ENCODE results near the gene KCNJ10.
A peak's percentile ranks its signal among the peaks of the same experiment; 100 is the strongest.

The KCNJ10 gene

GRCh38 chr1:160063176-160063575 is 6.8 kb downstream of the KCNJ10 start:
- Histone ChIP-seq H2BK120ac (ENCODE audit: low read depth, low read length) (no peak overlapping the region), H2AK5ac (ENCODE audit: low read depth, low read length) (peak overlapping the region; percentile 1), H3K4me1 (ENCODE audit: control insufficient read depth in 2 of 2, insufficient read depth in 1 of 2, low read depth in 1 of 2, low read length in 2 of 2) (peaks cover 28 to 46% of the 10 kb centered on the region in 2 donors), H3K9me3 (replicated peaks in 1 of 2; ENCODE audit: control insufficient read depth in 2 of 2, insufficient read depth in 1 of 2, low read depth in 1 of 2, low read length in 2 of 2) (no peaks in the 10 kb centered on the region), H3K36me3 (replicated peaks in 1 of 2; ENCODE audit: control insufficient read depth in 2 of 2, insufficient read depth in 2 of 2, low read length in 2 of 2) (no peaks in the 10 kb centered on the region), H3K4me3 (ENCODE audit: low read length in 2 of 2) (no peak overlapping the region), H2AFZ (ENCODE audit: low read length) (no peak overlapping the region), H3K27ac (replicated peaks; ENCODE audit: low read length) (no peak overlapping the region), H3K4me2 (ENCODE audit: insufficient read depth, low read length, poor library complexity, severe bottlenecking) (no peak overlapping the region), H2BK5ac (ENCODE audit: low read length) (no peak overlapping the region), H3K79me1 (ENCODE audit: low read depth, low read length) (no peaks in the 10 kb centered on the region), H4K91ac (ENCODE audit: low read depth, low read length, poor library complexity) (no peak overlapping the region), H3K23ac (ENCODE audit: low read depth, low read length, poor library complexity) (no peak overlapping the region), H3K9ac (ENCODE audit: low read depth, low read length, poor library complexity) (no peak overlapping the region), H2BK15ac (ENCODE audit: low read length) (no peak overlapping the region), H2BK12ac (ENCODE audit: low read length) (no peak overlapping the region), H3K18ac (ENCODE audit: low read length) (peak overlapping the region; percentile 12), H3K27me3 (ENCODE audit: control insufficient read depth in 3 of 3, insufficient read depth in 3 of 3, low read depth in 1 of 3, low read length in 3 of 3) (peaks cover 0 to 56% (median 2%) of the 10 kb centered on the region in 3 experiments), H3K14ac (ENCODE audit: low read length) (peak overlapping the region; percentile 42), H4K8ac (ENCODE audit: low read depth, low read length) (no peak overlapping the region), H3K4ac (ENCODE audit: low read length) (no peak overlapping the region)
- DNase-seq (ENCODE audit: low spot score) = no peak
- no CpG with 5 or more reads among the region's 5 CpGs for WGBS, 2 donors (ENCODE audit: extremely low coverage in 2 of 2, insufficient read length in 2 of 2, insufficient replicate concordance in 1 of 2)

GRCh38 chr1:160062230-160062532 is 7.8 kb downstream of the KCNJ10 start:
- Histone ChIP-seq H3K9ac (ENCODE audit: low read depth, low read length, poor library complexity) (no peak overlapping the region), H2BK5ac (ENCODE audit: low read length) (peak overlapping the region; percentile 31), H2BK12ac (ENCODE audit: low read length) (no peak overlapping the region), H4K91ac (ENCODE audit: low read depth, low read length, poor library complexity) (no peak overlapping the region), H2AFZ (ENCODE audit: low read length) (peak overlapping the region; percentile 34), H3K18ac (ENCODE audit: low read length) (peak overlapping the region; percentile 82), H3K4me2 (ENCODE audit: insufficient read depth, low read length, poor library complexity, severe bottlenecking) (peak overlapping the region; percentile 28), H4K8ac (ENCODE audit: low read depth, low read length) (no peak overlapping the region), H3K14ac (ENCODE audit: low read length) (no peak overlapping the region), H2AK5ac (ENCODE audit: low read depth, low read length) (peak overlapping the region; percentile 86), H3K27me3 (ENCODE audit: control insufficient read depth in 3 of 3, insufficient read depth in 3 of 3, low read depth in 1 of 3, low read length in 3 of 3) (peaks cover 0 to 58% (median 0%) of the 10 kb centered on the region in 3 experiments), H2BK120ac (ENCODE audit: low read depth, low read length) (peak overlapping the region; percentile 44), H3K23ac (ENCODE audit: low read depth, low read length, poor library complexity) (peak overlapping the region; percentile 58), H2BK15ac (ENCODE audit: low read length) (no peak overlapping the region), H3K4me3 (ENCODE audit: low read length in 2 of 2) (no peak overlapping the region), H3K27ac (replicated peaks; ENCODE audit: low read length) (no peak overlapping the region), H3K36me3 (replicated peaks in 1 of 2; ENCODE audit: control insufficient read depth in 2 of 2, insufficient read depth in 2 of 2, low read length in 2 of 2) (no peaks in the 10 kb centered on the region), H3K4ac (ENCODE audit: low read length) (no peak overlapping the region), H3K4me1 (ENCODE audit: control insufficient read depth in 2 of 2, insufficient read depth in 1 of 2, low read depth in 1 of 2, low read length in 2 of 2) (peaks cover 27 to 41% of the 10 kb centered on the region in 2 donors), H3K79me1 (ENCODE audit: low read depth, low read length) (no peaks in the 10 kb centered on the region), H3K9me3 (replicated peaks in 1 of 2; ENCODE audit: control insufficient read depth in 2 of 2, insufficient read depth in 1 of 2, low read depth in 1 of 2, low read length in 2 of 2) (no peaks in the 10 kb centered on the region)
- WGBS, 2 donors (ENCODE audit: extremely low coverage in 2 of 2, insufficient read length in 2 of 2, insufficient replicate concordance in 1 of 2) = no CpG with 5 or more reads among the region's 6 CpGs
- DNase-seq (ENCODE audit: low spot score) = no peak

- Histone ChIP-seq H3K4me2 (ENCODE audit: insufficient read depth, low read length, poor library complexity, severe bottlenecking) (no peak overlapping the region), H3K4me1 (ENCODE audit: control insufficient read depth in 2 of 2, insufficient read depth in 1 of 2, low read depth in 1 of 2, low read length in 2 of 2) (peaks cover 23 to 35% of the 10 kb centered on the region in 2 donors), H3K79me1 (ENCODE audit: low read depth, low read length) (no peaks in the 10 kb centered on the region), H3K18ac (ENCODE audit: low read length) (peak overlapping the region; percentile 82), H3K36me3 (replicated peaks in 1 of 2; ENCODE audit: control insufficient read depth in 2 of 2, insufficient read depth in 2 of 2, low read length in 2 of 2) (no peaks in the 10 kb centered on the region), H3K14ac (ENCODE audit: low read length) (peak overlapping the region; percentile 83), H4K91ac (ENCODE audit: low read depth, low read length, poor library complexity) (no peak overlapping the region), H2BK15ac (ENCODE audit: low read length) (peak overlapping the region; percentile 44), H3K9me3 (replicated peaks in 1 of 2; ENCODE audit: control insufficient read depth in 2 of 2, insufficient read depth in 1 of 2, low read depth in 1 of 2, low read length in 2 of 2) (no peaks in the 10 kb centered on the region), H2BK120ac (ENCODE audit: low read depth, low read length) (peak overlapping the region; percentile 44), H3K4ac (ENCODE audit: low read length) (no peak overlapping the region), H3K27me3 (ENCODE audit: control insufficient read depth in 3 of 3, insufficient read depth in 3 of 3, low read depth in 1 of 3, low read length in 3 of 3) (peaks cover 0 to 58% (median 0%) of the 10 kb centered on the region in 3 experiments), H2AK5ac (ENCODE audit: low read depth, low read length) (peak overlapping the region; percentile 86), H2AFZ (ENCODE audit: low read length) (peak overlapping the region; percentile 34), H3K9ac (ENCODE audit: low read depth, low read length, poor library complexity) (no peak overlapping the region), H3K27ac (replicated peaks; ENCODE audit: low read length) (no peak overlapping the region), H4K8ac (ENCODE audit: low read depth, low read length) (no peak overlapping the region), H2BK12ac (ENCODE audit: low read length) (peak overlapping the region; percentile 41), H3K4me3 (ENCODE audit: low read length in 2 of 2) (no peak overlapping the region), H2BK5ac (ENCODE audit: low read length) (peak overlapping the region; percentile 31), H3K23ac (ENCODE audit: low read depth, low read length, poor library complexity) (peak overlapping the region; percentile 58)
- WGBS, 2 donors (ENCODE audit: extremely low coverage in 2 of 2, insufficient read length in 2 of 2, insufficient replicate concordance in 1 of 2) = no CpG with 5 or more reads among the region's 15 CpGs
- DNase-seq (ENCODE audit: low spot score) = no peak
These were observed 8.4 kb downstream of the KCNJ10 start for GRCh38 chr1:160061369-160062229.

- DNase-seq (ENCODE audit: low spot score) = no peak
- H2AK5ac ChIP-seq (ENCODE audit: low read depth, low read length) = no peak overlapping the region
- H3K18ac ChIP-seq (ENCODE audit: low read length) = no peak overlapping the region
- H3K79me1 ChIP-seq (ENCODE audit: low read depth, low read length) = no peaks in the 10 kb centered on the region
- H4K8ac ChIP-seq (ENCODE audit: low read depth, low read length) = no peak overlapping the region
- H2BK120ac ChIP-seq (ENCODE audit: low read depth, low read length) = no peak overlapping the region
- no peak overlapping the region for H3K4me3 ChIP-seq (ENCODE audit: low read length in 2 of 2)
- H2AFZ ChIP-seq (ENCODE audit: low read length) = no peak overlapping the region
- H3K4ac ChIP-seq (ENCODE audit: low read length) = no peak overlapping the region
- no CpG with 5 or more reads among the region's 2 CpGs for WGBS, 2 donors (ENCODE audit: extremely low coverage in 2 of 2, insufficient read length in 2 of 2, insufficient replicate concordance in 1 of 2)
- H2BK12ac ChIP-seq (ENCODE audit: low read length) = no peak overlapping the region
- H3K9ac ChIP-seq (ENCODE audit: low read depth, low read length, poor library complexity) = no peak overlapping the region
- no peak overlapping the region for H4K91ac ChIP-seq (ENCODE audit: low read depth, low read length, poor library complexity)
- H2BK5ac ChIP-seq (ENCODE audit: low read length) = no peak overlapping the region
- H3K4me1 ChIP-seq (ENCODE audit: control insufficient read depth in 2 of 2, insufficient read depth in 1 of 2, low read depth in 1 of 2, low read length in 2 of 2) = peaks cover 25 to 38% of the 10 kb centered on the region in 2 donors
- no peaks in the 10 kb centered on the region for H3K36me3 ChIP-seq (replicated peaks in 1 of 2; ENCODE audit: control insufficient read depth in 2 of 2, insufficient read depth in 2 of 2, low read length in 2 of 2)
- no peaks in the 10 kb centered on the region for H3K9me3 ChIP-seq (replicated peaks in 1 of 2; ENCODE audit: control insufficient read depth in 2 of 2, insufficient read depth in 1 of 2, low read depth in 1 of 2, low read length in 2 of 2)
- H3K27ac ChIP-seq (replicated peaks; ENCODE audit: low read length) = no peak overlapping the region
- no peak overlapping the region for H3K14ac ChIP-seq (ENCODE audit: low read length)
- H3K4me2 ChIP-seq (ENCODE audit: insufficient read depth, low read length, poor library complexity, severe bottlenecking) = no peak overlapping the region
- no peak overlapping the region for H2BK15ac ChIP-seq (ENCODE audit: low read length)
- H3K27me3 ChIP-seq (ENCODE audit: control insufficient read depth in 3 of 3, insufficient read depth in 3 of 3, low read depth in 1 of 3, low read length in 3 of 3) = peaks cover 0 to 56% (median 0%) of the 10 kb centered on the region in 3 experiments
- no peak overlapping the region for H3K23ac ChIP-seq (ENCODE audit: low read depth, low read length, poor library complexity)
These were observed 11.9 kb downstream of the KCNJ10 start for GRCh38 chr1:160058087-160058486.

All from neuronal stem cell (in vitro differentiated cells).